ENCODE measurements around the gene RASGRP2.

DNA sequence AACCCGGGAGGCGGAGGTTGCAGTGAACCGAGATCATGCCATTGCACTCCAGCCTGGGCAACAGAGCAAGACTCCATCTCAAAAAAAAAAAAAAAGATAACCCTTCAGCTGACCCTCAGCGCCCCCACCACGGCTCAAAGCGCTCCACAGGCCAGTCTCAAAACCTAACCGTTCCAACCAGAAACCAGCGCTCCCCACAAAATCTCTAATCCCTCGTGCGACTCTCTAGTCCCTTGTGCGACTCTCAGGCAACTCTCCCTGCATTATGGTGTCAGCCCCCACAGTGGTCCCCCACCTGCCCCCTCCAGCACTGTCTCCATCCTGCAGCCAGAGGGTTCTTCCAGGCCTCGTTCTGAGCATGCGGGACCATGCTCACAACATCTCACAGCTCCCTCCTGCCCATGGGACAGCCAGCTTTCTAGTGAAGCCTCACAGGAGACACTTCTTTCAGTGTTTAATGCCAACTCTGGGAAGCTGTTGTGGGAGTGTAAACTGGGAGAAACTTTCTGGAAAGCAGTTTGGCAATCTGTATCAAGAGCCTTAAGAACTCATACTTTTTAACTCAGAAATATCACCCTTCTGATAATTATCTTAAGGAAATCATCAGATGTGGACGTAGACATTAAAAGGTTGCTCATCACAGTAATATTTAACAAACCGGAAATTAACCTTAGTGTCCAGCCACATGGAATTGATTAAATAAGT is 4.2 kb upstream of the RASGRP2 start:
- TF ChIP-seq OSR1 (CRISPR knock-in tag; IDR thresholded peaks at IDR 0.05) (no peak), ZFP30 (CRISPR knock-in tag; IDR thresholded peaks at IDR 0.05) (no peak)
- TF ChIP-seq, protein P1, sequence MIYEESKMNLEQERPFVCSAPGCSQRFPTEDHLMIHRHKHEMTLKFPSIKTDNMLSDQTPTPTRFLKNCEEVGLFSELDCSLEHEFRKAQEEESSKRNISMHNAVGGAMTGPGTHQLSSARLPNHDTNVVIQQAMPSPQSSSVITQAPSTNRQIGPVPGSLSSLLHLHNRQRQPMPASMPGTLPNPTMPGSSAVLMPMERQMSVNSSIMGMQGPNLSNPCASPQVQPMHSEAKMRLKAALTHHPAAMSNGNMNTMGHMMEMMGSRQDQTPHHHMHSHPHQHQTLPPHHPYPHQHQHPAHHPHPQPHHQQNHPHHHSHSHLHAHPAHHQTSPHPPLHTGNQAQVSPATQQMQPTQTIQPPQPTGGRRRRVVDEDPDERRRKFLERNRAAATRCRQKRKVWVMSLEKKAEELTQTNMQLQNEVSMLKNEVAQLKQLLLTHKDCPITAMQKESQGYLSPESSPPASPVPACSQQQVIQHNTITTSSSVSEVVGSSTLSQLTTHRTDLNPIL (CRISPR knock-in tag; IDR thresholded peaks at IDR 0.05; ENCODE audit: low read depth), result no peak

Data from SK-N-SH treated with all-trans-retinoic acid at 6 μM for 48 hours (cell line).